ENCODE measurements around the gene MAVS. TPM values are rescaled to one million over a fixed set of nuclear protein-coding genes. Genes with fewer than 3 reads are reported as not detected.
A peak's percentile ranks its signal among the peaks of the same experiment; 100 is the strongest.
"Not testable (repeated sequence)": the region's sequence is repeated elsewhere in the genome, so short reads cannot be mapped to it uniquely, and the experiment has no call there.

MAVS gene
- total RNA-seq, 2 experiments from 2014 or later = 29.7 TPM

DNA sequence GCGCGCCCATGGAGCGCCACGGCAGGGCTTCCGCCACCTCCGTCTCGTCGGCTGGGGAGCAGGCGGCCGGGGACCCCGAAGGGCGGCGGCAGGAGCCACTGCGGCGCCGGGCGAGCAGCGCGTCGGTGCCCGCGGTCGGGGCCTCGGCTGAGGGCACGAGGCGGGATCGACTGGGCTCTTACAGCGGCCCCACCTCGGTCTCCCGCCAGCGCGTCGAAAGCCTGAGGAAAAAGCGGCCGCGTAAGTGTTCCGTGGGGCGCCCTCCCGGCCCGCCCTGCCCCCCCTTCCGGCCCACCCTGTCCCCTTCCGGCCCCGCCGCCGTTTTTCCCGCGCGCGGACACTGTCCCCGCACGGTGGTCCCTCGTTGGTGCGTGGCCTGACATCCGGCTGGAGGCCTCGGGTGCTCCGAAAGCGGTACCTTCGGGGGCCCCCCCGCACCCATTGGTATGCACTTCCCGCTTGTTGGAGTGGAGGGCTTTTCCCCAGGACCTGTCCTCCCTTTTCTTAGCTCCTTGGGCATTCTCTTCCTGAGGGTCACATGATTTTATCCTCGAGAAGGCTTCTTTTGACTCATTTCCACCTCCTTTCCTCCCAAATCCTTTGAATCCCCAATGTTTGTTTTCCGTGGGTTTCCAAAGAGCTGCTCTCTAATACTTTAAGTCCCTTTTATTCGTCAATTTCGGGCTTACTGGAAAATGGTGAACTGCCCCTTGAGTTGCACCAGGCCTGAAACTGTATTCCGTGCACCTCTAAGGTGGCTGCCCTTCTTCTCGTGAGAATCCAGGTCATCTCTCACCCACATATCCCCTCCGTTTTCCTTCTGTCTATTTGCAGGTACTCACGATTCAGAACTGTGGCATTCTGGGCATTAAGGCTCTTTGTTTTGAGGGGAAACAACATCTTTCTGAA lies 43.1 kb downstream of the MAVS start:
- Mint-ChIP-seq H3K27me3 (ENCODE audit: low read depth) (no peaks in the 10 kb centered on the region), H3K4me3 (peak overlapping the region; percentile 99), H3K9me3 (ENCODE audit: insufficient read depth) (no peaks in the 10 kb centered on the region), H3K36me3 (ENCODE audit: low read depth) (peaks cover 59% of the 10 kb centered on the region), H3K27ac (peak overlapping the region; percentile 97), H3K4me1 (ENCODE audit: low read depth) (peaks cover 49% of the 10 kb centered on the region)
- ATAC-seq (peak; percentile 22), DNase-seq (peak; percentile 63)
- ChIA-PET POLR2A (interaction anchor here (0.6 to 1.0 kb wide), 3 partner anchors 42 to 794 kb away, joined by 3 to 5 read pairs (median 3); partner anchors contain the start of gene AP5S1), CTCF (interaction anchor here (1.2 kb wide), 1 partner anchor 179 kb away, joined by 3 read pairs; no protein-coding TSS in a partner anchor)

GRCh38 chr20:3890398-3890751 lies 43.7 kb downstream of the MAVS start:
- Mint-ChIP-seq H3K4me1 (ENCODE audit: low read depth) (peaks cover 52% of the 10 kb centered on the region), H3K36me3 (ENCODE audit: low read depth) (peaks cover 59% of the 10 kb centered on the region), H3K27me3 (ENCODE audit: low read depth) (no peaks in the 10 kb centered on the region), H3K27ac (peak overlapping the region; percentile 97), H3K9me3 (ENCODE audit: insufficient read depth) (no peaks in the 10 kb centered on the region), H3K4me3 (peak overlapping the region; percentile 98)
- CTCF ChIA-PET = interaction anchor here (1.2 kb wide), 1 partner anchor 179 kb away, joined by 3 read pairs; no protein-coding TSS in a partner anchor
- peak; percentile 28 for DNase-seq
- POLR2A ChIA-PET = interaction anchor here (0.6 to 1.0 kb wide), 3 partner anchors 42 to 793 kb away, joined by 3 to 5 read pairs (median 3); partner anchors contain the start of gene AP5S1
- no peak for ATAC-seq

GRCh38 chr20:3890999-3891929 lies 44.6 kb downstream of the MAVS start:
- no peaks in the 10 kb centered on the region for H3K9me3 Mint-ChIP-seq (ENCODE audit: insufficient read depth)
- H3K27ac Mint-ChIP-seq = peak overlapping the region; percentile 97
- ChIA-PET CTCF (interaction anchor here (0.8 to 1.2 kb wide), 4 partner anchors 105 to 202 kb away, joined by 3 read pairs; partner anchors contain the start of gene CENPB), POLR2A (interaction anchor here (0.6 to 1.2 kb wide), 3 partner anchors 9 to 20 kb away, joined by 3 read pairs; no protein-coding TSS in a partner anchor)
- H3K4me1 Mint-ChIP-seq (ENCODE audit: low read depth) = peaks cover 52% of the 10 kb centered on the region
- H3K4me3 Mint-ChIP-seq = peak overlapping the region; percentile 98
- ATAC-seq = no peak
- H3K36me3 Mint-ChIP-seq (ENCODE audit: low read depth) = peaks cover 56% of the 10 kb centered on the region
- no peaks in the 10 kb centered on the region for H3K27me3 Mint-ChIP-seq (ENCODE audit: low read depth)
- no peak for DNase-seq

GRCh38 chr20:3894796-3895195 lies 48.2 kb downstream of the MAVS start:
- peaks cover 59% of the 10 kb centered on the region for H3K4me1 Mint-ChIP-seq (ENCODE audit: low read depth)
- DNase-seq (no peak), ATAC-seq (no peak)
- H3K9me3 Mint-ChIP-seq (ENCODE audit: insufficient read depth) = no peaks in the 10 kb centered on the region
- no peaks in the 10 kb centered on the region for H3K27me3 Mint-ChIP-seq (ENCODE audit: low read depth)
- no peak overlapping the region for H3K4me3 Mint-ChIP-seq
- POLR2A ChIA-PET = interaction anchor here (0.5 to 0.6 kb wide), 2 partner anchors 12 to 680 kb away, joined by 3 read pairs; no protein-coding TSS in a partner anchor
- CTCF ChIA-PET = interaction anchor here (2.5 kb wide), 1 partner anchor 190 kb away, joined by 9 read pairs; no protein-coding TSS in a partner anchor
- peaks cover 57% of the 10 kb centered on the region for H3K36me3 Mint-ChIP-seq (ENCODE audit: low read depth)
- H3K27ac Mint-ChIP-seq = peak overlapping the region; percentile 65

GRCh38 chr20:3896302-3896701 lies 49.7 kb downstream of the MAVS start:
- peaks cover 63% of the 10 kb centered on the region for H3K4me1 Mint-ChIP-seq (ENCODE audit: low read depth)
- no peak overlapping the region for H3K4me3 Mint-ChIP-seq

GRCh38 chr20:3896853-3897583 lies 50.4 kb downstream of the MAVS start:
- CTCF ChIA-PET = no interaction called here
- peaks cover 50% of the 10 kb centered on the region for H3K36me3 Mint-ChIP-seq (ENCODE audit: low read depth)
- H3K27me3 Mint-ChIP-seq (ENCODE audit: low read depth) = no peaks in the 10 kb centered on the region
- peak; percentile 29 for ATAC-seq
- H3K4me1 Mint-ChIP-seq (ENCODE audit: low read depth) = peaks cover 63% of the 10 kb centered on the region
- POLR2A ChIA-PET = no interaction called here
- H3K4me3 Mint-ChIP-seq = no peak overlapping the region
- H3K27ac Mint-ChIP-seq = peak overlapping the region; percentile 58
- no peak for DNase-seq
- H3K9me3 Mint-ChIP-seq (ENCODE audit: insufficient read depth) = no peaks in the 10 kb centered on the region

More at GRCh38 chr20:3896302-3896701, 49.7 kb downstream of the MAVS start:
- ATAC-seq (no peak), DNase-seq (no peak)
- H3K9me3 Mint-ChIP-seq (ENCODE audit: insufficient read depth) = no peaks in the 10 kb centered on the region
- peaks cover 50% of the 10 kb centered on the region for H3K36me3 Mint-ChIP-seq (ENCODE audit: low read depth)
- H3K27me3 Mint-ChIP-seq (ENCODE audit: low read depth) = no peaks in the 10 kb centered on the region
- ChIA-PET CTCF (no interaction called here), POLR2A (no interaction called here)
- no peak overlapping the region for H3K27ac Mint-ChIP-seq

- H3K9me3 Mint-ChIP-seq (ENCODE audit: insufficient read depth); H3K4me3 Mint-ChIP-seq; DNase-seq; H3K27ac Mint-ChIP-seq; H3K27me3 Mint-ChIP-seq (ENCODE audit: low read depth); POLR2A ChIA-PET; ATAC-seq; CTCF ChIA-PET: not testable (repeated sequence)
- H3K36me3 Mint-ChIP-seq (ENCODE audit: low read depth) = peaks cover 44% of the 10 kb centered on the region
- peaks cover 57% of the 10 kb centered on the region for H3K4me1 Mint-ChIP-seq (ENCODE audit: low read depth)
Measured at GRCh38 chr20:3898181-3898580, 51.5 kb downstream of the MAVS start.

DNA sequence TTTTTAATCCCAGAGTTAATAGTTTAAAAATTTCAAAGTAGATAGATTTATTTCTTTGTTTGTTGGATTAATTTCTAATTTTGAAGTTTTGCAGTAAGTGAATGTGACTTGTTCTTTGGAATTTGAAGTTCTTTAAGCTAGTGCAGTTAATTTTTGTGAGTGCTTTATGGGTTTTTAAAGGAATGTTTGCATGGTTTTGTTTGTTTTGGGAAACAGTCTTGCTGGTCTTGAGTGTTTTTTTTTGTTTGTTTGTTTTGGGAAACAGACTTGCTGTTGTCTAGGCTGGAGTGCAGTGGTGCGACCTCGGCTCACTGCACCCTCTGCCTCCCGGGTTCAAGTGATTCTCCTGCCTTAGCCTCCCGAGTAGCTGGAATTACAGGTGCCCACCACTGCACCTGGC lies 52.0 kb downstream of the MAVS start:
- POLR2A ChIA-PET = no interaction called here
- H3K9me3 Mint-ChIP-seq (ENCODE audit: insufficient read depth) = no peaks in the 10 kb centered on the region
- ATAC-seq (no peak), DNase-seq (no peak)
- H3K27me3 Mint-ChIP-seq (ENCODE audit: low read depth) = no peaks in the 10 kb centered on the region
- H3K27ac Mint-ChIP-seq = no peak overlapping the region
- peaks cover 53% of the 10 kb centered on the region for H3K4me1 Mint-ChIP-seq (ENCODE audit: low read depth)
- no peak overlapping the region for H3K4me3 Mint-ChIP-seq
- CTCF ChIA-PET = no interaction called here
- peaks cover 41% of the 10 kb centered on the region for H3K36me3 Mint-ChIP-seq (ENCODE audit: low read depth)

- Mint-ChIP-seq H3K4me3 (no peak overlapping the region), H3K4me1 (ENCODE audit: low read depth) (peaks cover 53% of the 10 kb centered on the region), H3K27me3 (ENCODE audit: low read depth) (no peaks in the 10 kb centered on the region), H3K9me3 (ENCODE audit: insufficient read depth) (no peaks in the 10 kb centered on the region), H3K36me3 (ENCODE audit: low read depth) (peaks cover 40% of the 10 kb centered on the region), H3K27ac (peak overlapping the region; percentile 60)
- ChIA-PET CTCF (interaction anchor here (1.0 to 1.4 kb wide), 3 partner anchors 46 to 192 kb away, joined by 3 to 4 read pairs (median 3); partner anchors contain the start of gene ADISSP), POLR2A (interaction anchor here (0.8 kb wide), 1 partner anchor 9 kb away, joined by 3 read pairs; no protein-coding TSS in a partner anchor)
- DNase-seq (no peak), ATAC-seq (no peak)
Measured at GRCh38 chr20:3900187-3900604, 53.6 kb downstream of the MAVS start.

DNA sequence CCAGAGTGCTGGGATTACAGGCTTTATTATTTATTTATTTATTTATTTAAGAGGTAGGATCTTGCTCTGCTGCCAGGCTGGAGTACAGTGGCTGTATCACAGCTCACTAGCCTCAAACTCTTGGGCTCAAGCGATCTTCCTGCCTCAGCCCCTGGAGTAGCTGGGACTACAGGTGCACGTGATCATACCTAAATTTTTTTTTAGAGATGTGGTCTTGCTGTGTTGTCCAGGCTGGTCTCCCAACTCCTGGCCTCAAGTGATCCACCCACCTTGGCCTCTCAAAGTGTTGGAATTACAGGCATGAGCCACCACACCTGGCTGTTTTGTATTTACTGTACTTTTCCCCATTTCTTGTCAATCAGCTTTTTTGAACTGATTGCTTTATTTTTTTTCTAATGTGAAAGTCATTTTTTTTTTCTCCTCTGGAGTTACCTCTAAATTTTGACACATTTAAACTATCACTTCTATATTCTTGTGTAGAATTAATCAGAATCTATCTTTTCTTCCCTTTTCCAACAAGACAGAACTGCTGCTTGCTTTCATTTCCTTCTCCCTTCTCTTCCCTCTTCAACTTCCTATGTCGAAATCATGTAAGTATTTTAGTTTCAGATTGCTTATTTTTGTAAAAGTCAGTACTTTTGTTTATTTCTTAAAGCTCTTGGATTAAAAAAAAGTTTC lies 54.5 kb downstream of the MAVS start:
- DNase-seq (no peak), ATAC-seq (no peak)
- Mint-ChIP-seq H3K4me3 (peak overlapping the region; percentile 28), H3K27ac (peak overlapping the region; percentile 16), H3K4me1 (ENCODE audit: low read depth) (peaks cover 48% of the 10 kb centered on the region), H3K27me3 (ENCODE audit: low read depth) (no peaks in the 10 kb centered on the region), H3K36me3 (ENCODE audit: low read depth) (peaks cover 35% of the 10 kb centered on the region), H3K9me3 (ENCODE audit: insufficient read depth) (no peaks in the 10 kb centered on the region)
- ChIA-PET CTCF (interaction anchor here (1.2 to 1.4 kb wide), 4 partner anchors 26 to 133 kb away, joined by 3 to 4 read pairs (median 3); partner anchors contain the start of gene ADISSP), POLR2A (interaction anchor here (1.1 kb wide), 1 partner anchor 10 kb away, joined by 3 read pairs; no protein-coding TSS in a partner anchor)
